Measurements from ENCODE around the gene CABLES1. TPM values are rescaled to one million over a fixed set of nuclear protein-coding genes. Genes with fewer than 3 reads are reported as not detected.
"Not testable (repeated sequence)": the region's sequence is repeated elsewhere in the genome, so short reads cannot be mapped to it uniquely, and the experiment has no call there.

Gene CABLES1
- total RNA-seq, 1 donor from 2014 or later = 50.9 TPM

DNA sequence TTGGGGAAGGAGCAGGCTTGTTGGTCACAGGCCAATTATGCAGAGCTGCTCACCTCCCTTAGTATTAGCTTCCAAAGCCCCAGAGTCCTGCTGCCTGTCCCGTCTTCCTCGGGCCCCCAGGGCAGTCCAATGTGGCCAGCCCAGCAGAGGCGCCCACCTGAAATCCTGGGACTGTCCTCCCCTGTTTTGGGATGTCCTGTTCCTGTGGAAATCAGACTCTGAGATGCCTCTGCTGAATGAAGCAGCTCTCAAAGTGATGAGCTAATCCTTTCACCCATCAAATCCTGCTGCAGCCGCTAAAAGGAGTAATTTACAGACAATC lies 105.3 kb downstream of the CABLES1 start:
- Mint-ChIP-seq H3K9me3 (ENCODE audit: unreplicated experiment) (no peaks in the 10 kb centered on the region), H3K27ac (ENCODE audit: unreplicated experiment) (no peak overlapping the region), H3K36me3 (ENCODE audit: unreplicated experiment) (peaks cover 22% of the 10 kb centered on the region), H3K4me3 (ENCODE audit: unreplicated experiment) (no peak overlapping the region), H3K4me1 (ENCODE audit: unreplicated experiment) (peaks cover 43% of the 10 kb centered on the region), H3K27me3 (ENCODE audit: unreplicated experiment) (no peaks in the 10 kb centered on the region)
- TF ChIP-seq, protein P1, sequence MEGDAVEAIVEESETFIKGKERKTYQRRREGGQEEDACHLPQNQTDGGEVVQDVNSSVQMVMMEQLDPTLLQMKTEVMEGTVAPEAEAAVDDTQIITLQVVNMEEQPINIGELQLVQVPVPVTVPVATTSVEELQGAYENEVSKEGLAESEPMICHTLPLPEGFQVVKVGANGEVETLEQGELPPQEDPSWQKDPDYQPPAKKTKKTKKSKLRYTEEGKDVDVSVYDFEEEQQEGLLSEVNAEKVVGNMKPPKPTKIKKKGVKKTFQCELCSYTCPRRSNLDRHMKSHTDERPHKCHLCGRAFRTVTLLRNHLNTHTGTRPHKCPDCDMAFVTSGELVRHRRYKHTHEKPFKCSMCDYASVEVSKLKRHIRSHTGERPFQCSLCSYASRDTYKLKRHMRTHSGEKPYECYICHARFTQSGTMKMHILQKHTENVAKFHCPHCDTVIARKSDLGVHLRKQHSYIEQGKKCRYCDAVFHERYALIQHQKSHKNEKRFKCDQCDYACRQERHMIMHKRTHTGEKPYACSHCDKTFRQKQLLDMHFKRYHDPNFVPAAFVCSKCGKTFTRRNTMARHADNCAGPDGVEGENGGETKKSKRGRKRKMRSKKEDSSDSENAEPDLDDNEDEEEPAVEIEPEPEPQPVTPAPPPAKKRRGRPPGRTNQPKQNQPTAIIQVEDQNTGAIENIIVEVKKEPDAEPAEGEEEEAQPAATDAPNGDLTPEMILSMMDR (IDR thresholded peaks at IDR 0.05) = no peak
- no peak for DNase-seq (ENCODE audit: extremely low spot score, unreplicated experiment)

DNA sequence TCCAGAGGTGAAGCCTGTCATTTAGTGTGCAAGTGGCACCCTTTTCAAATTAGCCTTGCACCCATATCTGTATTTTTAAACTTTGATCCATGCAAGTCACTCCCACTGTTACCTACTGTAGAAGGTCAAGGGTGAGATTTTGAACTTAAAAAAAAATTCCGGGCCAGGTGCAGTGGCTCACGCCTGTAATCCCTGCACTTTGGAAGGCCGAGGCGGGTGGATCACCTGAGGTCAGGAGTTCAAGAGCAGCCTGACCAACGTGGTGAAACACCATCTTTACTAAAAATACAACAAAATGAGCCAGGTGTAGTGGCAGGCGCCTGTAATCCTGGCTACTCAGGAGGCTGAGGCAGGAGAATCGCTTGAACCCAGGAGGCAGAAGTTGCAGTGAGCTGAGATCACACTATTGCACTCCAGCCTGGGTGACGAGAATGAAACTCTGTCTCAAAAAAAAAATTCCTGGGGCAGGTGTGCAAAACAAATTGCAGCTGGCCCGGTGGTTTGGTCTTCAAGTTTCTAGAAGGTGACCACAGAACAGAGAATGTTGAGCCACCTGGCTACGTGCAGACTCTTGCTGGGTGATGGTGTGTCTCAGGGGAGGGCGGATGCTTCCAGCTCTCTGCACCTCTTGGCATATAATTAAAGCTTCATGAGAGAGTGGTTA lies 106.7 kb downstream of the CABLES1 start:
- H3K4me1 Mint-ChIP-seq (ENCODE audit: unreplicated experiment) = peaks cover 38% of the 10 kb centered on the region
- DNase-seq (ENCODE audit: extremely low spot score, unreplicated experiment); H3K27ac Mint-ChIP-seq (ENCODE audit: unreplicated experiment); H3K9me3 Mint-ChIP-seq (ENCODE audit: unreplicated experiment); H3K4me3 Mint-ChIP-seq (ENCODE audit: unreplicated experiment); H3K27me3 Mint-ChIP-seq (ENCODE audit: unreplicated experiment): not testable (repeated sequence)
- peaks cover 20% of the 10 kb centered on the region for H3K36me3 Mint-ChIP-seq (ENCODE audit: unreplicated experiment)

DNA sequence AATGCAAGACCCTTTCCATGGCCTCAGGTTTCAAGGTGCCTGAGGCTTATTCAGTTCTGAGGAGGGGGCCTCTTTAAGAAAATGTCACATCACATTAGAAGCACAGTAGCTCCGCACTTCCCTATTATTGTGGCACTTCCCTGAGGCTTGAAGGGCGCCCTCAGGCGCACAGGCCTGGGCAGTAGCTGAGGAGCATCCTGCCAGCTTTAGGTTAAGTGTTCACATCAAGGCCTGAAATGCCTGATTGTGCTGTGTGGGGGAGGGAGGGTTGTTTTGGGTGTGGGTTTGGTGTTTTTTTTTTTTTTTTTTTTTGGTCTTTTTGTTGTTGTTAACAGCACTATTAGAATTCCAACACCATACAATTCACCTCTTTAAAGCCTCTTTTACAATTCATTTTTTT lies 107.9 kb downstream of the CABLES1 start:
- Mint-ChIP-seq H3K27me3 (ENCODE audit: unreplicated experiment) (no peaks in the 10 kb centered on the region), H3K9me3 (ENCODE audit: unreplicated experiment) (peaks cover 4% of the 10 kb centered on the region), H3K27ac (ENCODE audit: unreplicated experiment) (no peak overlapping the region), H3K4me1 (ENCODE audit: unreplicated experiment) (peaks cover 29% of the 10 kb centered on the region), H3K36me3 (ENCODE audit: unreplicated experiment) (peaks cover 26% of the 10 kb centered on the region), H3K4me3 (ENCODE audit: unreplicated experiment) (no peak overlapping the region)
- no peak for DNase-seq (ENCODE audit: extremely low spot score, unreplicated experiment)
- TF ChIP-seq, protein P1 (IDR thresholded peaks at IDR 0.05) = no peak

DNA sequence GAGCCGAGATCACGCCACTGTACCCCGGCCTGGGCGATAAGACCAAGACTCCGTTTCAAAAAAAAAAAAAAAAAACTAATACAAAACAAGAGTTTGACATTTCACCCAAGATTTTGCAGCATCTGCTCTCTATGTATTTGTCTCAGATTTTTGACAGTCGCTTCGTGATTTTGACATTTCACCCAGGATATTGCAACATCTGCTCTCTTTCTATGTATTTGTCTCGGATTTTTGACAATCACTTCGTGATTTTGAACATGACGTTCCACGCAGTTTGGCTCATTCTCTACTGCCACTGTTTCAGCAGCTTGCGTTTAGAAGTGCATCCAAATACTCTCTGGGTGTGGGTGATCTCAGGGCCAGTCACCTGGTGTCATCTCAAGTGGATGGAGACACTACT lies 108.5 kb downstream of the CABLES1 start:
- Mint-ChIP-seq H3K9me3 (ENCODE audit: unreplicated experiment) (peaks cover 4% of the 10 kb centered on the region), H3K27ac (ENCODE audit: unreplicated experiment) (no peak overlapping the region), H3K4me3 (ENCODE audit: unreplicated experiment) (no peak overlapping the region), H3K36me3 (ENCODE audit: unreplicated experiment) (peaks cover 27% of the 10 kb centered on the region), H3K27me3 (ENCODE audit: unreplicated experiment) (no peaks in the 10 kb centered on the region), H3K4me1 (ENCODE audit: unreplicated experiment) (peaks cover 22% of the 10 kb centered on the region)
- DNase-seq (ENCODE audit: extremely low spot score, unreplicated experiment) = no peak
- TF ChIP-seq, protein P1 (IDR thresholded peaks at IDR 0.05) = no peak

DNA sequence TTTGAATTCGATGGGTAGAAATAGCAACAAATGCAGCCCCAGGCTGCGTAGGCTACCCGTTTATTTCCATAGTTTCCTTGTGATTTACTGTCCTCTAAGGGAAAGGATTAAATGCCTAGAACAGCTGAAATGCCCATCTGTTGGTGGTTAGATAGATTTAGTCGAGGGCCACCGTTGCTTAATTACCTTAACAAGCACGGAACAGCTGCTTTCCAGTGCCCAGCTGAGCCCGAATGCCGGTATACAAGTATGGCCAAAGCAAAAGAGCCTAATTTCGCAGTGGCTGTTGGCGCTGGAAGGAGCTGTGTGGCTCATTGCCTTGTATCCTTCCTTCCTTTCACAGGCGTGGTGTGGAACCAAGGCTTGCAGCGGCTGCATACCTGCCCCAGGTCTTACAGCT lies 109.1 kb downstream of the CABLES1 start:
- Mint-ChIP-seq H3K4me3 (ENCODE audit: unreplicated experiment) (no peak overlapping the region), H3K27ac (ENCODE audit: unreplicated experiment) (no peak overlapping the region), H3K27me3 (ENCODE audit: unreplicated experiment) (no peaks in the 10 kb centered on the region), H3K36me3 (ENCODE audit: unreplicated experiment) (peaks cover 31% of the 10 kb centered on the region), H3K9me3 (ENCODE audit: unreplicated experiment) (peaks cover 4% of the 10 kb centered on the region), H3K4me1 (ENCODE audit: unreplicated experiment) (peaks cover 16% of the 10 kb centered on the region)
- no peak for DNase-seq (ENCODE audit: extremely low spot score, unreplicated experiment)
- TF ChIP-seq, protein P1 (IDR thresholded peaks at IDR 0.05) = no peak

DNA sequence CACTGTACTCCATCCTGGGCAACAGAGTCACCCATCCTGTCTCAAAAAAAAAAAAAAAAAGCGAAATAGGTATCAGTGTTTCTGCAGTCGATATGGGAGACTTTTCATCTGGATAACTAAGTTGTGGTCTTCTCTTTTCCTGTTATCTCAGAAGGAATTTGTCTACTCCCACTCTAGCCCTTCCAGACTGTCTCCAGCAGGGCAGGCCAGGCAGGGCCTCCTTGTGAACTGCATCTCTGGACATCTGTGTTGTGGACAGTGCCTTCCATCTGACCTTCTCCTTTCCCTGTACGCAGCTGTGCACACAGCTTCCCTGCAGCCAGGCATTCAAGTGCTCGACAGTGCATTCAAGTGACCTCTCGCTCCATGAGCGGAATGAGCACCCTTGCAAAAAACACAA lies 110.2 kb downstream of the CABLES1 start:
- no peak overlapping the region for H3K4me3 Mint-ChIP-seq (ENCODE audit: unreplicated experiment)
- H3K4me1 Mint-ChIP-seq (ENCODE audit: unreplicated experiment) = peaks cover 6% of the 10 kb centered on the region
- TF ChIP-seq, protein P1 (IDR thresholded peaks at IDR 0.05) = no peak
- peaks cover 4% of the 10 kb centered on the region for H3K9me3 Mint-ChIP-seq (ENCODE audit: unreplicated experiment)
- DNase-seq (ENCODE audit: extremely low spot score, unreplicated experiment) = no peak
- H3K36me3 Mint-ChIP-seq (ENCODE audit: unreplicated experiment) = peaks cover 40% of the 10 kb centered on the region
- H3K27ac Mint-ChIP-seq (ENCODE audit: unreplicated experiment) = no peak overlapping the region
- H3K27me3 Mint-ChIP-seq (ENCODE audit: unreplicated experiment) = no peaks in the 10 kb centered on the region

Data from osteocyte (in vitro differentiated cells).